Endothelial cell of umbilical vein (primary cell): Measurements from ENCODE around the gene C3orf20. TPM values are rescaled to one million over a fixed set of nuclear protein-coding genes. Genes with fewer than 3 reads are reported as not detected.

Source experiments
- BruUV-seq: library from RNA; stranded (reverse); fragments of 400-500 nt; replicated peaks from 2 replicates; lab custom pipeline; 2021; lab: Mats Ljungman, UMichigan
- CTCF ChIA-PET: fragments of 300-600, 350-600 bp; sonication (Branson Sonifier 250); formaldehyde crosslinking; loops from one replicate; lab custom pipeline; 2021; ENCODE audit warnings: antibody characterized with exemption, inconsistent platforms; lab: Charles Lee
- POLR2A ChIA-PET: fragments of 300-600, 350-600 bp; sonication (Branson Sonifier 250); formaldehyde crosslinking; loops from one replicate; lab custom pipeline; 2021; ENCODE audit warnings: antibody characterized with exemption, inconsistent platforms; lab: Charles Lee
- DNase-seq: peaks from one replicate; pipeline ENCODE4 v3.0.0-alpha.2; 2011; ENCODE audit warnings: low read depth, low spot score
- FAIRE-seq: peaks from 2 replicates; lab custom pipeline; 2011; peaks lifted over from hg19 to GRCh38; lab: Jason Lieb, UNC
- H2AFZ ChIP-seq: 2 replicates; pipeline ENCODE4 v1.6.0; 2012; ENCODE audit warnings: low read depth, low read length, control low read depth, inconsistent platforms
- H3K27ac ChIP-seq: 2 replicates; pipeline ENCODE4 v1.5.1; 2011; ENCODE audit warnings: low read depth, mild to moderate bottlenecking, control low read depth, low read length, moderate library complexity; ENCODE audit not compliant: insufficient read depth
- H3K27me3 ChIP-seq, 2 experiments: 2 replicates each; pipeline versions ENCODE4 v1.6.0 to v1.6.1; 2011; ENCODE audit warnings: low read length in 2 of 2, mixed read lengths in 1 of 2; ENCODE audit not compliant: control insufficient read depth in 2 of 2, insufficient read depth in 2 of 2
- H3K36me3 ChIP-seq, 2 experiments: 2 replicates in 1 of 2; 3 replicates in 1 of 2; pipeline ENCODE4 v1.5.1; 2011; ENCODE audit warnings: low read length in 2 of 2, mild to moderate bottlenecking in 1 of 2, moderate library complexity in 1 of 2; ENCODE audit not compliant: control insufficient read depth in 2 of 2, insufficient read depth in 2 of 2; ENCODE audit errors: extremely low read depth in 1 of 2
- H3K4me1 ChIP-seq: 3 replicates; pipeline ENCODE4 v1.5.1; 2011; ENCODE audit warnings: mild to moderate bottlenecking, low read length; ENCODE audit not compliant: control insufficient read depth, insufficient read depth; ENCODE audit errors: extremely low read depth
- H3K4me2 ChIP-seq: 2 replicates; pipeline ENCODE4 v1.6.1; 2011; ENCODE audit warnings: low read length, control low read depth, mixed read lengths; ENCODE audit not compliant: insufficient read depth
- H3K4me3 ChIP-seq, 3 experiments: fragments of 200-600 bp in 1 of 3; sonication (generic), shearing (Covaris generic) in 1 of 3; replicated peaks in 1 of 3; 2 replicates each; pipeline ENCODE4 v1.5.1; 2011 to 2016; ENCODE audit warnings: control low read depth in 3 of 3, low read length in 3 of 3, mild to moderate bottlenecking in 2 of 3, inconsistent platforms in 1 of 3, low read depth in 1 of 3, moderate library complexity in 1 of 3; ENCODE audit not compliant: insufficient read depth in 1 of 3
- H3K79me2 ChIP-seq: 2 replicates; pipeline ENCODE4 v1.6.0; 2012; ENCODE audit warnings: low read length, inconsistent platforms; ENCODE audit not compliant: control insufficient read depth, insufficient read depth
- H3K9ac ChIP-seq: replicated peaks from 2 replicates; pipeline ENCODE3; 2011; ENCODE audit warnings: low read length, control low read depth; ENCODE audit not compliant: insufficient read depth; ENCODE audit errors: extremely low read depth
- H3K9me1 ChIP-seq: replicated peaks from 3 replicates; pipeline ENCODE4 v1.6.0; 2011; ENCODE audit warnings: mild to moderate bottlenecking, low read length; ENCODE audit not compliant: control insufficient read depth, insufficient read depth; ENCODE audit errors: extremely low read depth
- H3K9me3 ChIP-seq: replicated peaks from 2 replicates; pipeline ENCODE4 v1.5.1; 2012; ENCODE audit warnings: low read length, inconsistent platforms; ENCODE audit not compliant: control insufficient read depth, insufficient read depth
- H4K20me1 ChIP-seq: replicated peaks from 2 replicates; pipeline ENCODE3; 2011; ENCODE audit warnings: mild to moderate bottlenecking, low read length; ENCODE audit not compliant: control insufficient read depth, insufficient read depth; ENCODE audit errors: extremely low read depth
- CTCF ChIP-seq, 2 donors: IDR thresholded peaks; 1 replicate in 1 of 2; 2 replicates in 1 of 2; pipeline ENCODE4 v1.5.1; 2011; ENCODE audit warnings: low read length in 2 of 2, mild to moderate bottlenecking in 2 of 2, moderate library complexity in 2 of 2, control low read depth in 1 of 2, inconsistent platforms in 1 of 2, low read depth in 1 of 2; ENCODE audit not compliant: insufficient read depth in 1 of 2; ENCODE audit errors: extremely low read depth in 1 of 2
- EZH2 ChIP-seq: IDR thresholded peaks from 2 replicates; pipeline ENCODE4 v1.6.1; 2012; ENCODE audit warnings: borderline replicate concordance, low read depth, mild to moderate bottlenecking, moderate library complexity, low read length, inconsistent platforms; ENCODE audit not compliant: severe bottlenecking
- FOS ChIP-seq: IDR thresholded peaks from 2 replicates; pipeline ENCODE4 v1.6.1; 2011; ENCODE audit warnings: mild to moderate bottlenecking, low read length, moderate library complexity, borderline replicate concordance; ENCODE audit not compliant: insufficient read depth
- GATA2 ChIP-seq: IDR thresholded peaks from 2 replicates; pipeline ENCODE4 v1.7.0; 2011; ENCODE audit warnings: low read depth, mild to moderate bottlenecking, moderate library complexity, mixed read lengths, low read length; ENCODE audit not compliant: insufficient read length, insufficient read depth
- JUN ChIP-seq: IDR thresholded peaks from 2 replicates; pipeline ENCODE4 v1.6.1; 2011; ENCODE audit warnings: borderline replicate concordance, low read depth; ENCODE audit not compliant: insufficient read length, insufficient read depth
- MYC ChIP-seq: IDR thresholded peaks from one replicate; pipeline ENCODE4 v1.6.1; 2011; ENCODE audit warnings: mild to moderate bottlenecking, low read depth, low read length
- POLR2A ChIP-seq: IDR thresholded peaks from 2 replicates; pipeline ENCODE4 v1.6.1; 2012; ENCODE audit warnings: low read depth, mild to moderate bottlenecking, control low read depth, low read length
- POLR2AphosphoS5 ChIP-seq: IDR thresholded peaks from 2 replicates; pipeline ENCODE4 v1.6.1; 2012; ENCODE audit warnings: low read depth, mild to moderate bottlenecking, control low read depth, low read length, moderate library complexity; ENCODE audit not compliant: insufficient read depth
- dilution Hi-C: fragments of 300-500 bp; cut with MboI; formaldehyde crosslinking; loops from one replicate; pipeline ENCODE4 v1.15.0; 2019; ENCODE audit warnings: low sequenced_read_pairs; ENCODE audit not compliant: extremely low pct_ligation_motif_present
- intact Hi-C: fragments of 100-400 bp; cut with micrococcal nuclease; formaldehyde crosslinking; loops from one replicate; pipeline ENCODE4 v1.10.0; 2022
- polyA plus RNA-seq, 4 experiments: library from polyadenylated mRNA; depleted of rRNA in 3 of 4; stranded (reverse) in 3 of 4; unstranded in 1 of 4; fragments of >200 nt; gene quantifications; 2 replicates each; pipeline versions ENCODE4 v1.2.1 to v1.2.3, GENCODE V29; 2011 to 2012; ENCODE audit warnings: missing spikeins in 1 of 4
- total RNA-seq: library from RNA; stranded (reverse); gene quantifications from 2 replicates; pipeline ENCODE4 v1.2.3, GENCODE V29; 2021
- TF ChIP-seq, protein P1 (sequence below): IDR thresholded peaks from 2 replicates; pipeline ENCODE4 v1.6.1; 2011; ENCODE audit not compliant: insufficient read depth, insufficient read length

C3orf20 gene
- total and polyA plus RNA-seq, 2 donors (not counting 3 experiments of a cell fraction or from before 2014, with no cell fraction given): not detected

DNA sequence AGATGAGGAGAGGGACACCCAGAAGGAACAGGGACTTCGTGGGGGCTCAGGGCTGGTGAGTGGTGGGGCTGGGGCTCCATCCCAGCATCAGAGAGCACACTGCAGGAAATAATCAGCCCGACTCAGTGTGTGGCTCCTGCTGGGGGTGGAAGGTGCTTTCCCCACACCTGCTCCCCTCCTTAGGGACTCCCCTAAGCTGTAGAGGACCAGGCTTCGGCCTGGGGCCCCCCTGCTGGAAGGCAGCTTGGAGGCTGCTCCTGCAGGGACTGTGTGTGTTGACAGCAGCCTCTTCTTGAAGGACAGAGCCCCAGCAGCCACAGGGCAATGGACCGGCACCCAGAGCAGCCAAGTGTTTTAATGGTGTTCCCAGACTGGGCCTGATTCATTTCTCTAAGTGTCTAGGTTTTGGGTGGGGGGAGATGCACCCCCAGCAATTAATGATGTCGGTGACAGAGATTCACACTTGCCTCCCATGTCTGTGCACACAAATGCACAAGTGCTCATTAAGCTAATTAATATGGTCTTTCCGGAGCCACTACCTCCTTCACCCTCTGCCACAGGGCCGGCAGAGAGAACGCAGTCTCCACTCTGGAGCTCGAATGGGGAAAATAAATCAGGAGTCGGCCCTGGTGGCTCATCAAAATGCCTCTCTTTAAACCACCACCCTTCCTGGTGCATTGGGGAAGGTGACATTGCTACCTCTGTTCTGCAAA is 126.9 kb downstream of the C3orf20 start:
- FAIRE-seq: no peak
- ChIA-PET CTCF (interaction anchor here (1.2 to 2.0 kb wide), 3 partner anchors 20 to 119 kb away, joined by 3 to 5 read pairs (median 3); no protein-coding TSS in a partner anchor), POLR2A (no interaction called here)
- no TSS peak for BruUV-seq
- Histone ChIP-seq H3K79me2 (no peaks in the 10 kb centered on the region), H2AFZ (no peak overlapping the region), H3K9ac (no peak overlapping the region), H3K4me1 (peaks cover 38% of the 10 kb centered on the region), H3K4me3 (no peak overlapping the region), H3K36me3 (no peaks in the 10 kb centered on the region), H3K9me1 (no peaks in the 10 kb centered on the region), H3K27me3 (no peaks in the 10 kb centered on the region), H3K4me2 (no peak overlapping the region), H4K20me1 (no peaks in the 10 kb centered on the region), H3K27ac (no peak overlapping the region), H3K9me3 (no peaks in the 10 kb centered on the region)
- dilution Hi-C loops: no loop called here
- TF ChIP-seq FOS (no peak), JUN (no peak), GATA2 (no peak), MYC (no peak), EZH2 (no peak), POLR2AphosphoS5 (no peak), CTCF (IDR thresholded peaks at IDR 0.05; ENCODE audit: extremely low read depth in 1 of 2, insufficient read depth in 1 of 2, low read depth in 1 of 2, low read length in 2 of 2) (no peak), POLR2A (no peak)
- TF ChIP-seq, protein P1, sequence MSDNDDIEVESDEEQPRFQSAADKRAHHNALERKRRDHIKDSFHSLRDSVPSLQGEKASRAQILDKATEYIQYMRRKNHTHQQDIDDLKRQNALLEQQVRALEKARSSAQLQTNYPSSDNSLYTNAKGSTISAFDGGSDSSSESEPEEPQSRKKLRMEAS: no peak
- intact Hi-C loops: loop anchor here (10.0 kb wide), 2 partner anchors 243 to 367 kb away; no protein-coding TSS in a partner anchor
- no peak for DNase-seq
